Caco-2 (cell line): ENCODE measurements around the gene BTLA. TPM values are rescaled to one million over a fixed set of nuclear protein-coding genes. Genes with fewer than 3 reads are reported as not detected.

Experiments used
- BruUV-seq: library from RNA; stranded (reverse); fragments of 400-500 nt; replicated peaks from 2 replicates; lab custom pipeline; 2021; lab: Mats Ljungman, UMichigan
- CTCF ChIA-PET: fragments of 300-600 bp; sonication (Branson Sonifier 250); formaldehyde crosslinking; loops from one replicate; lab custom pipeline; 2022; ENCODE audit warnings: antibody characterized with exemption; lab: Charles Lee
- POLR2A ChIA-PET: fragments of 300-600 bp; sonication (Branson Sonifier 250); formaldehyde crosslinking; loops from one replicate; lab custom pipeline; 2022; ENCODE audit warnings: antibody characterized with exemption; lab: Charles Lee
- DNase-seq, 2 experiments: peaks; one replicate each; pipeline versions ENCODE4 v3.0.0 to v3.0.0-alpha.2; 2020 to 2022
- H3K27me3 ChIP-seq: replicated peaks from 2 replicates; pipeline ENCODE4 v1.6.0; 2011; ENCODE audit warnings: low read length; ENCODE audit not compliant: control insufficient read depth, insufficient read depth
- H3K36me3 ChIP-seq: 2 replicates; pipeline ENCODE4 v1.5.1; 2011; ENCODE audit warnings: low read length; ENCODE audit not compliant: control insufficient read depth, insufficient read depth
- H3K4me1 ChIP-seq: fragments of 250-450 bp; sonication (Bioruptor Pico); 2 replicates; pipeline ENCODE4 v1.5.1; 2020; ENCODE audit warnings: mild to moderate bottlenecking
- H3K4me3 ChIP-seq: 2 replicates; pipeline ENCODE4 v1.5.1; 2011; ENCODE audit warnings: low read depth, mild to moderate bottlenecking, control low read depth, low read length
- H3K9me3 ChIP-seq: fragments of 250-450 bp; sonication (Bioruptor Pico); 2 replicates; pipeline ENCODE4 v1.5.1; 2020; ENCODE audit warnings: mild to moderate bottlenecking, moderate library complexity
- H3K27ac Mint-ChIP-seq: one replicate; pipeline ENCODE4 v1.8.0; 2022; ENCODE audit warnings: mixed read lengths; ENCODE audit not compliant: unreplicated experiment
- H3K27me3 Mint-ChIP-seq: one replicate; pipeline ENCODE4 v1.8.0; 2022; ENCODE audit warnings: mixed read lengths; ENCODE audit not compliant: insufficient read depth, unreplicated experiment
- H3K36me3 Mint-ChIP-seq: one replicate; pipeline ENCODE4 v1.8.0; 2022; ENCODE audit warnings: mild to moderate bottlenecking, mixed read lengths; ENCODE audit not compliant: insufficient read depth, unreplicated experiment
- H3K4me1 Mint-ChIP-seq: one replicate; pipeline ENCODE4 v1.8.0; 2022; ENCODE audit warnings: low read depth, mixed read lengths; ENCODE audit not compliant: unreplicated experiment
- H3K4me3 Mint-ChIP-seq: one replicate; pipeline ENCODE4 v1.8.0; 2022; ENCODE audit warnings: mild to moderate bottlenecking, moderate library complexity, mixed read lengths; ENCODE audit not compliant: unreplicated experiment
- H3K9me3 Mint-ChIP-seq: one replicate; pipeline ENCODE4 v1.8.0; 2022; ENCODE audit warnings: mixed read lengths; ENCODE audit not compliant: unreplicated experiment
- intact Hi-C: fragments of 100-400 bp; cut with micrococcal nuclease; formaldehyde crosslinking; loops from one replicate; pipeline ENCODE4 v1.10.0; 2022; ENCODE audit not compliant: unreplicated experiment
- total RNA-seq: library from RNA; stranded (reverse); gene quantifications from 2 replicates; pipeline ENCODE4 v1.2.3, GENCODE V29; 2022
- TF ChIP-seq, protein P1 (sequence below), 2 experiments: fragments of 200-600 bp in 1 of 2; IDR thresholded peaks; 1 replicate in 1 of 2; 2 replicates in 1 of 2; pipeline versions ENCODE4 v1.5.1 to v1.8.0; 2011 to 2022; ENCODE audit warnings: antibody characterized with exemption in 1 of 2, control low read depth in 1 of 2, inconsistent platforms in 1 of 2, low read depth in 1 of 2, low read length in 1 of 2, mild to moderate bottlenecking in 1 of 2, moderate library complexity in 1 of 2; ENCODE audit not compliant: insufficient read depth in 1 of 2, severe bottlenecking in 1 of 2, unreplicated experiment in 1 of 2

BTLA gene
- total RNA-seq, 1 experiment from 2014 or later, result not detected

DNA sequence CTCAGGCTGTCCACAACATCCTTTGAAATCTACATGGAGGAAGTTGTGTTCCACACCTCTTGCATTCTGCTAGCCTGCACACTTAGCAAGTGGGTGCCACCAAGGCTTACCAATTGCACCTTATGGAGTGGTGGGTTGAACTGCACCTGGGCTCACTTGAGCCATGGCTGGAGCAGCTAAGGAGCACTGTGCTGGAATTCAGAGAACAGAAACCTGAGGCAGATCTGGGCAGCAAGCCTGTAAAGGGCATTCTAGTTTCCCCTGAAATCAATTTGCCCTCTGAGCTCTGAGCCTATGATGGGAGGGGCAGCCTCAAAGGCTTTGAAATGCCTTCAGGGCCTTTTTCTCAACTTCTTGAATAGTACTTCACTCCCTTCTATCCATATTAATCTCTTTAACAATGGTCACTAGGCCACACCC is 18.0 kb downstream of the BTLA start:
- CTCF ChIA-PET, result no interaction called here
- H3K27me3 ChIP-seq, result no peaks in the 10 kb centered on the region
- no peaks in the 10 kb centered on the region for H3K9me3 ChIP-seq
- H3K27me3 Mint-ChIP-seq, result no peaks in the 10 kb centered on the region
- no peaks in the 10 kb centered on the region for H3K36me3 ChIP-seq
- no TSS peak for BruUV-seq
- no peak for DNase-seq
- H3K4me1 Mint-ChIP-seq, result no peaks in the 10 kb centered on the region
- POLR2A ChIA-PET, result no interaction called here
- H3K36me3 Mint-ChIP-seq, result no peaks in the 10 kb centered on the region
- TF ChIP-seq, protein P1, sequence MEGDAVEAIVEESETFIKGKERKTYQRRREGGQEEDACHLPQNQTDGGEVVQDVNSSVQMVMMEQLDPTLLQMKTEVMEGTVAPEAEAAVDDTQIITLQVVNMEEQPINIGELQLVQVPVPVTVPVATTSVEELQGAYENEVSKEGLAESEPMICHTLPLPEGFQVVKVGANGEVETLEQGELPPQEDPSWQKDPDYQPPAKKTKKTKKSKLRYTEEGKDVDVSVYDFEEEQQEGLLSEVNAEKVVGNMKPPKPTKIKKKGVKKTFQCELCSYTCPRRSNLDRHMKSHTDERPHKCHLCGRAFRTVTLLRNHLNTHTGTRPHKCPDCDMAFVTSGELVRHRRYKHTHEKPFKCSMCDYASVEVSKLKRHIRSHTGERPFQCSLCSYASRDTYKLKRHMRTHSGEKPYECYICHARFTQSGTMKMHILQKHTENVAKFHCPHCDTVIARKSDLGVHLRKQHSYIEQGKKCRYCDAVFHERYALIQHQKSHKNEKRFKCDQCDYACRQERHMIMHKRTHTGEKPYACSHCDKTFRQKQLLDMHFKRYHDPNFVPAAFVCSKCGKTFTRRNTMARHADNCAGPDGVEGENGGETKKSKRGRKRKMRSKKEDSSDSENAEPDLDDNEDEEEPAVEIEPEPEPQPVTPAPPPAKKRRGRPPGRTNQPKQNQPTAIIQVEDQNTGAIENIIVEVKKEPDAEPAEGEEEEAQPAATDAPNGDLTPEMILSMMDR (IDR thresholded peaks at IDR 0.05; ENCODE audit: insufficient read depth in 1 of 2, low read depth in 1 of 2, low read length in 1 of 2, severe bottlenecking in 1 of 2, unreplicated experiment in 1 of 2), result no peak
- H3K4me3 Mint-ChIP-seq, result no peak overlapping the region
- no peak overlapping the region for H3K27ac Mint-ChIP-seq
- no peaks in the 10 kb centered on the region for H3K9me3 Mint-ChIP-seq
- intact Hi-C loops, result no loop called here
- H3K4me3 ChIP-seq, result no peak overlapping the region
- H3K4me1 ChIP-seq, result no peaks in the 10 kb centered on the region

DNA sequence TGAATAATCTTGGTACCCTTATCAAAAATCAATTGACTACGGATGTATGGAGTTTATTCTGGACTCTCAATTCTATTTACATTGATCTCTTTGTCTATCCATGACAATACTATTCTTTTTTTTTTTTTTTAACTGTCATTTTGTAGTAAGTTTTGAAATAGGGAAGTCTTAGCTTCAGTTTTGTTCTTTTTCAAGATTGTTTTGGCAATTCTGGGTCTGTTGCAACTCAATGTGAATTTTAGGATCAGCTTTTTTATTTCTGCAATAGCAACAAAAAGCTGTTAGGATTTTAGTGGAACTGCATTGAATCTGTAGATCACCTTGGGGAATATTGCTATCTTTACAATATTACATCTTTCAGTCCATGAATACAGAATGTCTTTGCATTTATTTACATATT is 21.4 kb downstream of the BTLA start:
- no peaks in the 10 kb centered on the region for H3K36me3 ChIP-seq
- intact Hi-C loops, result no loop called here
- TF ChIP-seq, protein P1 (IDR thresholded peaks at IDR 0.05; ENCODE audit: insufficient read depth in 1 of 2, low read depth in 1 of 2, low read length in 1 of 2, severe bottlenecking in 1 of 2, unreplicated experiment in 1 of 2), result no peak
- Mint-ChIP-seq H3K9me3 (no peaks in the 10 kb centered on the region), H3K27me3 (no peaks in the 10 kb centered on the region), H3K27ac (no peak overlapping the region), H3K4me1 (peaks cover 8% of the 10 kb centered on the region), H3K4me3 (no peak overlapping the region), H3K36me3 (no peaks in the 10 kb centered on the region)
- no peak overlapping the region for H3K4me3 ChIP-seq
- no TSS peak for BruUV-seq
- ChIA-PET CTCF (no interaction called here), POLR2A (no interaction called here)
- peaks cover 4% of the 10 kb centered on the region; the same call in 1 of the 2 replicates for H3K4me1 ChIP-seq
- H3K9me3 ChIP-seq, result no peaks in the 10 kb centered on the region
- no peak for DNase-seq
- H3K27me3 ChIP-seq, result no peaks in the 10 kb centered on the region

DNA sequence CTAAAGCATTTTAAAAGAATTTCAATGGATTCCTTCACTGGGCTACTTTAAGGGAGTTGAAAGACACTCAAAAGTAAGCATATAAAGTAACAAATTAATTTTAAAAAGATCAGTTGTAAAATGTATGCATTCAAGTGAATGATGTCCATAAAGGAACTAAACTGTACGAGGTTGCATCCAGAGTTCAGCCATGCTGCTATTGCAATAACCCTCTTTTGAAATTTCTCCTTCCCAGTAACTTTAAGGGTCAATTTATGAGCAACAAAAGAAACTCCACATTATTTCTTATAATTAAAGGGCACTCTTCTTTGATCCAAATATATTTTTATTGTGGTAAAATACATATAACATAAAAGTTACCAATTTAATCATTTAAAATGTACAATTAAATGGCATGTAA is 22.9 kb downstream of the BTLA start:
- no peak overlapping the region for H3K4me3 Mint-ChIP-seq
- no peak overlapping the region for H3K4me3 ChIP-seq
- TF ChIP-seq, protein P1 (IDR thresholded peaks at IDR 0.05; ENCODE audit: insufficient read depth in 1 of 2, low read depth in 1 of 2, low read length in 1 of 2, severe bottlenecking in 1 of 2, unreplicated experiment in 1 of 2), result no peak
- no peaks in the 10 kb centered on the region for H3K36me3 Mint-ChIP-seq
- H3K27me3 Mint-ChIP-seq, result no peaks in the 10 kb centered on the region
- peaks cover 8% of the 10 kb centered on the region; the same call in 1 of the 2 replicates for H3K4me1 ChIP-seq
- BruUV-seq, result no TSS peak
- no peaks in the 10 kb centered on the region for H3K9me3 ChIP-seq
- POLR2A ChIA-PET, result no interaction called here
- no peaks in the 10 kb centered on the region for H3K36me3 ChIP-seq
- no peaks in the 10 kb centered on the region for H3K9me3 Mint-ChIP-seq
- CTCF ChIA-PET, result no interaction called here
- no peaks in the 10 kb centered on the region for H3K27me3 ChIP-seq
- H3K27ac Mint-ChIP-seq, result no peak overlapping the region
- intact Hi-C loops, result no loop called here
- H3K4me1 Mint-ChIP-seq, result peaks cover 8% of the 10 kb centered on the region
- no peak for DNase-seq
